Inferior parietal cortex (tissue), 1 donor: ENCODE data around the gene C2orf80.
"Not testable (repeated sequence)": the region's sequence is repeated elsewhere in the genome, so short reads cannot be mapped to it uniquely, and the experiment has no call there.

ENCODE experiments used
- DNase-seq: peaks from one replicate; pipeline ENCODE4 v3.0.0-alpha.2; 2016; ENCODE audit errors: extremely low spot score

The C2orf80 gene

GRCh38 chr2:208189810-208190503, at the start of gene C2orf80:
Gene C2orf80 (minus strand): TSS chr2:208190030. CDS start chr2:208186986, 3,044 bp downstream.
- DNase-seq: no peak

- DNase-seq: no peak
Observed at GRCh38 chr2:208235860-208236259, 46.0 kb upstream of the C2orf80 start.

GRCh38 chr2:208234786-208235185, 45.0 kb upstream of the C2orf80 start:
- DNase-seq: no peak

- no peak for DNase-seq
Observed at GRCh38 chr2:208228476-208228875, 38.6 kb upstream of the C2orf80 start.

GRCh38 chr2:208227581-208228232, 37.9 kb upstream of the C2orf80 start:
- DNase-seq: no peak

- no peak for DNase-seq
Observed at GRCh38 chr2:208224802-208225201, 35.0 kb upstream of the C2orf80 start.

- DNase-seq: no peak
Observed at GRCh38 chr2:208222351-208222750, 32.5 kb upstream of the C2orf80 start.

- DNase-seq: not testable (repeated sequence)
Observed at GRCh38 chr2:208221873-208222272, 32.0 kb upstream of the C2orf80 start.

- DNase-seq: peak; percentile 39
Observed at GRCh38 chr2:208210688-208211451, 21.0 kb upstream of the C2orf80 start.

GRCh38 chr2:208208335-208209085, 18.7 kb upstream of the C2orf80 start:
- DNase-seq: no peak

- DNase-seq: no peak
Observed at GRCh38 chr2:208207769-208208168, 17.9 kb upstream of the C2orf80 start.

- DNase-seq: no peak
Observed at GRCh38 chr2:208204166-208204565, 14.3 kb upstream of the C2orf80 start.

GRCh38 chr2:208195531-208195930, 5.7 kb upstream of the C2orf80 start:
- DNase-seq: no peak

GRCh38 chr2:208192611-208193236, 2.9 kb upstream of the C2orf80 start:
- no peak for DNase-seq

- DNase-seq: no peak
Observed at GRCh38 chr2:208189069-208189809, 591 bp downstream of the C2orf80 start.

- DNase-seq: no peak
Observed at GRCh38 chr2:208186893-208187292, 2.9 kb downstream of the C2orf80 start.

GRCh38 chr2:208186465-208186864, 3.4 kb downstream of the C2orf80 start:
- no peak for DNase-seq

- no peak for DNase-seq
Observed at GRCh38 chr2:208183972-208184705, 5.7 kb downstream of the C2orf80 start.

- no peak for DNase-seq
Observed at GRCh38 chr2:208183526-208183925, 6.3 kb downstream of the C2orf80 start.

- no peak for DNase-seq
Observed at GRCh38 chr2:208182835-208183234, 7.0 kb downstream of the C2orf80 start.
